Measurements from ENCODE around the gene IL18R1.

- TF ChIP-seq CTCF (IDR thresholded peaks at IDR 0.05) (no peak), POLR2AphosphoS5 (IDR thresholded peaks at IDR 0.05; ENCODE audit: low read depth, low read length) (no peak), REST (IDR thresholded peaks at IDR 0.05; ENCODE audit: insufficient read depth in 1 of 2, low read depth in 2 of 2, low read length in 1 of 2) (no peak)
Measured at GRCh38 chr2:102444233-102444632, 88.6 kb downstream of the IL18R1 start.
